Stimulated activated memory B cell treated with anti-CD40 and anti-IgM and Interleukin-4, amounts not matched to agents 10 μg/mL and 1 μg/mL and 100 μg/mL, for 72 hours (primary cell): ENCODE results near the gene SVIP.

Source experiments
- ATAC-seq: fragments of 150-1000 bp; cut with Tn5 transposase; 2 replicates; pipeline ENCODE4 v1.10.0; 2021
- H3K27ac Mint-ChIP-seq: one replicate; pipeline ENCODE4 v1.8.0; 2022; ENCODE audit warnings: mild to moderate bottlenecking, mixed read lengths
- H3K27me3 Mint-ChIP-seq: one replicate; pipeline ENCODE4 v1.8.0; 2022; ENCODE audit warnings: mixed read lengths
- H3K36me3 Mint-ChIP-seq: one replicate; pipeline ENCODE4 v1.8.0; 2022; ENCODE audit warnings: mixed read lengths
- H3K4me1 Mint-ChIP-seq: one replicate; pipeline ENCODE4 v1.8.0; 2022; ENCODE audit warnings: mixed read lengths
- H3K4me3 Mint-ChIP-seq: one replicate; pipeline ENCODE4 v1.8.0; 2022; ENCODE audit warnings: mild to moderate bottlenecking, moderate library complexity, mixed read lengths
- H3K9me3 Mint-ChIP-seq: one replicate; pipeline ENCODE4 v1.8.0; 2022; ENCODE audit warnings: mixed read lengths

Gene SVIP

DNA sequence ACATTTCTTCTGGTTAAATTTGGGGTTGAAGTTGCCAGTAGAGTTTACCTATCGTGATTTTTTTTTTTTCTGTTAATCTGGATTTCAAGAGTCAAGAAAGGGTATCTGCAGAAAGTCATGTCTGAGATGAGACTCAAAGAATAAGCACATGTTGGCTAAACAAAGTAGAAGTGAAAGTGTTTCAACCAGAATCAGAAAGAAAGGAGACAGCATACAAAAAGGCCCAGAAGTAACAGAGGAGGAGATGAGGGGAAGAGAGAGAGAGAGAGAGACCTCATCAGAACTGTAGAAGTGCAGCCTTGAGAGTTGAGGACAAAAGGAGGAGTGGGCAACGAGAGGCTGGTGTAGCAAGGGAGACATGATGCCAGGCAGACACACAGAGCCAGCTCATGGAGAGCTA, 54.9 kb downstream of the SVIP start:
- Mint-ChIP-seq H3K27ac (no peak overlapping the region), H3K4me3 (no peak overlapping the region), H3K36me3 (no peaks in the 10 kb centered on the region), H3K27me3 (peaks cover 18% of the 10 kb centered on the region), H3K4me1 (peaks cover 7% of the 10 kb centered on the region), H3K9me3 (peaks cover 2% of the 10 kb centered on the region)
- no peak for ATAC-seq

DNA sequence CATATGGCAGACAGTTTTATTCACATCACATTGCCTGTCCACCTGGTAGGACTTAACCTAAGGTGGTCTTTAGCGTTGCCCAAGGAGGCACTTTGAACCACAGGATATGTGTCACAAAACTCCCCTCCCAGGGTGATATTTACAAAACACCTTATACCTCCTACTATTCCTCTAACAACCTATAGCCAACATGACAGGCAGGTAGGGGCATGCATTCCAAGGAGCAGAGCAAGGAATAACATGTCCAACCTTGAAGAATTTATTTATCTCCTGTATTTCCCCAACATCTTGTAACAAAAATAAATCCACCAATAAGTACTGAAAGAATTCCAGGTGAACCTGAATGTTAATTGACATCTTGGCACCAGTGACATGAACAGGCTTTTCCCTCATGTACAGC, 60.5 kb downstream of the SVIP start:
- Mint-ChIP-seq H3K9me3 (peaks cover 2% of the 10 kb centered on the region), H3K4me3 (no peak overlapping the region), H3K27me3 (peaks cover 8% of the 10 kb centered on the region), H3K27ac (no peak overlapping the region), H3K36me3 (no peaks in the 10 kb centered on the region), H3K4me1 (no peaks in the 10 kb centered on the region)
- ATAC-seq: no peak
